Mesendoderm (in vitro differentiated cells): ENCODE data around the gene SMC3.
A peak's percentile ranks its signal among the peaks of the same experiment; 100 is the strongest.
"Not testable (repeated sequence)": the region's sequence is repeated elsewhere in the genome, so short reads cannot be mapped to it uniquely, and the experiment has no call there.

Experiments used
- DNase-seq: peaks from one replicate; pipeline ENCODE4 v3.0.0; 2013
- H2AK5ac ChIP-seq: 2 replicates; pipeline ENCODE4 v1.6.1; 2013; ENCODE audit warnings: low read length, inconsistent platforms
- H2BK120ac ChIP-seq: 2 replicates; pipeline ENCODE4 v1.6.1; 2013; ENCODE audit warnings: low read depth, mild to moderate bottlenecking, low read length, moderate library complexity, mixed read lengths
- H2BK15ac ChIP-seq: replicated peaks from 2 replicates; pipeline ENCODE4 v1.6.1; 2013; ENCODE audit warnings: low read depth, mild to moderate bottlenecking, moderate library complexity
- H2BK5ac ChIP-seq: 2 replicates; pipeline ENCODE4 v1.6.1; 2013; ENCODE audit warnings: low read length, inconsistent platforms
- H3K18ac ChIP-seq: 2 replicates; pipeline ENCODE4 v1.6.1; 2013; ENCODE audit warnings: mild to moderate bottlenecking, low read length, mixed read lengths
- H3K23ac ChIP-seq: one replicate; pipeline ENCODE4 v1.6.1; 2013; ENCODE audit warnings: low read length
- H3K27ac ChIP-seq: 2 replicates; pipeline ENCODE4 v1.5.1; 2013; ENCODE audit warnings: low read depth, mild to moderate bottlenecking, inconsistent platforms, low read length, moderate library complexity
- H3K27me3 ChIP-seq: 2 replicates; pipeline ENCODE4 v1.6.1; 2013; ENCODE audit warnings: low read length, control low read depth, mild to moderate bottlenecking, inconsistent platforms; ENCODE audit not compliant: insufficient read depth, poor library complexity
- H3K36me3 ChIP-seq: 2 replicates; pipeline ENCODE4 v1.6.1; 2013; ENCODE audit warnings: low read length, inconsistent platforms; ENCODE audit not compliant: control insufficient read depth, insufficient read depth
- H3K4ac ChIP-seq: one replicate; pipeline ENCODE4 v1.6.1; 2013; ENCODE audit warnings: low read depth, mild to moderate bottlenecking, low read length, moderate library complexity
- H3K4me1 ChIP-seq: 2 replicates; pipeline ENCODE4 v1.6.1; 2013; ENCODE audit warnings: low read depth, low read length, inconsistent platforms; ENCODE audit not compliant: control insufficient read depth
- H3K4me2 ChIP-seq: 2 replicates; pipeline ENCODE4 v1.6.1; 2013; ENCODE audit warnings: low read length
- H3K4me3 ChIP-seq: 2 replicates; pipeline ENCODE4 v1.5.1; 2013; ENCODE audit warnings: mild to moderate bottlenecking, low read length
- H3K56ac ChIP-seq: one replicate; pipeline ENCODE4 v1.6.1; 2013; ENCODE audit warnings: low read length
- H3K79me1 ChIP-seq: 2 replicates; pipeline ENCODE4 v1.6.1; 2013; ENCODE audit warnings: low read length, inconsistent platforms
- H3K79me2 ChIP-seq: 2 replicates; pipeline ENCODE4 v1.6.1; 2013; ENCODE audit warnings: mild to moderate bottlenecking, low read length; ENCODE audit not compliant: control insufficient read depth, insufficient read depth
- H3K9ac ChIP-seq: 2 replicates; pipeline ENCODE4 v1.6.1; 2013; ENCODE audit warnings: low read length, inconsistent platforms
- H4K5ac ChIP-seq: one replicate; pipeline ENCODE4 v1.6.1; 2013; ENCODE audit warnings: low read length
- H4K8ac ChIP-seq: one replicate; pipeline ENCODE4 v1.6.1; 2013; ENCODE audit warnings: low read depth, mild to moderate bottlenecking, control low read depth, low read length, moderate library complexity
- WGBS: extraction: QIAGEN DNeasy Blood & Tissue Kit; methylation state at CpG from one replicate; pipeline ENCODE4 v1.1.7; 2013; ENCODE audit warnings: low lambda C conversion rate, missing lambda C conversion rate; ENCODE audit not compliant: insufficient coverage; ENCODE audit errors: extremely low coverage; 5-methylcytosine and 5-hydroxymethylcytosine counted together

The SMC3 gene

DNA sequence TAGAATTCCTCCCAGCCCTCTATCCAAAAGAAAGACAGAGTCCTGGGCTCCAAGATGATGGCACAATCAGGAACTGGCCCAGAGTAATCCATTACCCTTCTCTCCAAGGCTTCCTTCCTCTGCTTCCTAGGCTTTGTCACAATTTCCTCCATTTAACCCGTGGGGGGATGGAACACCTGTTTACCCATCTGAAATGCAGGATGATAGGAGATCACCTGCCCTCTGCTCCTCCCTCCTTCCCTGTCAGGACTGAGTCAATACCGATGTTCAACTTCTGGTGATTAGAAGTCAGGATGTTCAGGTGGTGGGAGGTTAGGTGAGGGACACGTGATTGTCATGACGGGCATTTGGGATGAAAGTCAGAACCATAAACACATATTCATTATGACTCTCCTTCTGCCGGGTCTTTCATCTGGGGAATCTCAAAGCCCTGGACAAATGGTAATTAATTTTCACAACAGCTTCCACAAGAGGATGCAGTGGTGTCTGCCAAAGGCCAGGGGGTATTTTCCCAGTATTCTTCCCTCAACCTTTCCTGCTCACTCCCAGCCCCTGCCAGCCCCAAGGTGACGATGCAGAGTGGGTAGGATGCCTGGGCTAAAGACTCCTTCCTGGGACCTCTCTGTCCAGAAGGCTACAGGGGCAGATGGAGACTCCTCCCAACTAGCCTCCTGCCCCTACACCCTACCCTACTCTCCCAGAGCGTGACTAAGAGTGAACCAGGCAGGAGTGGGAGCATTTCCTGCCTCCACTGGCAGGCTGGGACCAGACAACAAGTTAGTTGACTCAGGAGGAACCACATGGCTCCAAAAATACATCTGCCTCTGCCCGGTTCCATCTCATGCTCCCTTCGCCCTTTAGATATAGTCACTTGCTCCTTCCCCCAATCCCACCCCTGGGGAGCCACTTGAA is 41.9 kb upstream of the SMC3 start:
- no peak overlapping the region for H3K23ac ChIP-seq
- H2BK15ac ChIP-seq: no peak overlapping the region
- H2BK120ac ChIP-seq: no peak overlapping the region
- no peaks in the 10 kb centered on the region for H3K36me3 ChIP-seq
- H2AK5ac ChIP-seq: no peak overlapping the region
- no peaks in the 10 kb centered on the region for H3K79me2 ChIP-seq
- no peak overlapping the region for H4K8ac ChIP-seq
- no peak overlapping the region for H3K27ac ChIP-seq
- no peak overlapping the region for H2BK5ac ChIP-seq
- no peak for DNase-seq
- no peaks in the 10 kb centered on the region for H3K79me1 ChIP-seq
- no peak overlapping the region for H3K4me3 ChIP-seq
- H3K56ac ChIP-seq: no peak overlapping the region
- no peak overlapping the region for H3K9ac ChIP-seq
- H3K27me3 ChIP-seq: no peaks in the 10 kb centered on the region
- no peak overlapping the region for H3K18ac ChIP-seq
- no CpG with 5 or more reads among the region's 9 CpGs for WGBS
- peaks cover 12% of the 10 kb centered on the region for H3K4me1 ChIP-seq
- H3K4me2 ChIP-seq: no peak overlapping the region
- no peak overlapping the region for H4K5ac ChIP-seq
- H3K4ac ChIP-seq: no peak overlapping the region

DNA sequence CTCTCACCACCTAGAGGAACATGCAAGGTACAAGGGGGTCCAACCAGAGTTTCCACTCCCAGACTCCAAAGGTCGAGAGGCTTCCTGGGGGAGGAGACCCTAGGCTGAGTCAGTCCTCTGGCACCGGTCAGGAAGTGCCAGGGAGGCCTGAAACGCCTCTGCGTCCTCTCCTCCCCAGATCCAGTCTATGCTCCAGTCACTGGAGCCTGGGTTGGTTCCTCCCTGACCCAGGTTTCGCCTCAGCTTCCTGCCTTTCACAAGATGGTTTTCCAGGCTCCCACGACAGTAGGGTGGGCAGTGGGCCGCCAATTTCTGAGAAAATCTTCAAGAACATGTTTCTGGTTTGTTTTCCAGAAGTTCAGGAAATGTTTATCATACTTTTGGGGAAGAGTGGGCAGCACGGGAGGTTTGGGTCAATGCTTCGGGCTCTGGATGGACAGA is 39.7 kb upstream of the SMC3 start:
- peaks cover 14% of the 10 kb centered on the region for H3K4me1 ChIP-seq
- H3K9ac ChIP-seq: no peak overlapping the region
- H2BK5ac ChIP-seq: no peak overlapping the region
- no peaks in the 10 kb centered on the region for H3K27me3 ChIP-seq
- no peak overlapping the region for H3K4me3 ChIP-seq
- DNase-seq: no peak
- peak overlapping the region; percentile 7 for H3K18ac ChIP-seq
- H2AK5ac ChIP-seq: no peak overlapping the region
- no peaks in the 10 kb centered on the region for H3K79me2 ChIP-seq
- no peak overlapping the region for H4K8ac ChIP-seq
- H2BK15ac ChIP-seq: no peak overlapping the region
- no peak overlapping the region for H3K56ac ChIP-seq
- H3K4ac ChIP-seq: peak overlapping the region; percentile 85
- H2BK120ac ChIP-seq: peak overlapping the region; percentile 3
- no peak overlapping the region for H3K23ac ChIP-seq
- no peaks in the 10 kb centered on the region for H3K79me1 ChIP-seq
- no CpG with 5 or more reads among the region's 9 CpGs for WGBS
- H3K27ac ChIP-seq: no peak overlapping the region
- H3K4me2 ChIP-seq: no peak overlapping the region
- H4K5ac ChIP-seq: no peak overlapping the region
- H3K36me3 ChIP-seq: no peaks in the 10 kb centered on the region

DNA sequence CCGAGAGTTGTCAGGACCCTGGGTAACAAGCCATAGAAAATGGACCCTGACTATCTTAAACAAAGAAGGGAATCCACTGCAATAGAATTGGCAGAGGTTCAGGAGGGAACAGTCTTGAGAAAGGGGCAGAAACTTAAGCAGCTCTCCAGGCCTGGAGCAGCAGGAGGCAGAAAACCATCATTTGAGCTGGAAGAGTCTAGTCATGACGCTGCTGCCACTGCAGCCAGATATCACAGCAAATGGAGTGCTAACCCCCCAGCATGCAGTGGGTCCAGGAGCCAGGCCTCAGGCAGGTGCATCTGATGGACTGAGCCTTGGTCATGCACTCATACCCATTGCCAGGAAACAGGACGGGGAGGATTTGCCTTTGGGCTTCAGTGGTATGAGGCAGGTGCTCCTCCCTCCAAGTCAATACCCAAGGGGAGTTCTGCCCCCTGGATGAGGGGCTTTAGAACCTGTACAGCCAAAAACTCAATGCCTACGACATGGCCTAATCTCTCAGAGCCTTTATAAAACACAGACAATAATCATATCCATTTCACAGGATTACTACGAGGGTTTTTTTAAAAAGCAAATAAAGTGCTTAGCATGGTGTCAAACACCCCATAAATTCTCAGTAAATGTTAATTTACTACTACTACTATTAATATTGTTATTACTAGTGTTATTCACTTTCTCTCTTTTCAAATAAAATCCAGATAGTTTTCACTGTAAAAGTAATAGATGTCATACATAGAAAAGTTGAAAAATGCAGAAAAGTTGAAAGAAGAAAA is 39.1 kb upstream of the SMC3 start:
- Histone ChIP-seq H3K56ac (peak overlapping the region; percentile 22), H3K4me1 (peaks cover 16% of the 10 kb centered on the region), H3K9ac (no peak overlapping the region), H2BK120ac (peak overlapping the region; percentile 3), H3K18ac (peak overlapping the region; percentile 33), H3K79me2 (no peaks in the 10 kb centered on the region), H2BK5ac (no peak overlapping the region), H3K23ac (no peak overlapping the region), H2AK5ac (peak overlapping the region; percentile 76), H2BK15ac (peak overlapping the region; percentile 5), H3K4ac (peak overlapping the region; percentile 85), H3K4me3 (no peak overlapping the region), H3K36me3 (no peaks in the 10 kb centered on the region), H3K4me2 (no peak overlapping the region), H3K27ac (no peak overlapping the region), H3K27me3 (no peaks in the 10 kb centered on the region), H4K5ac (no peak overlapping the region), H3K79me1 (no peaks in the 10 kb centered on the region), H4K8ac (no peak overlapping the region)
- DNase-seq: no peak
- WGBS: no CpG with 5 or more reads among the region's 5 CpGs

GRCh38 chr10:110528997-110529524 is 38.4 kb upstream of the SMC3 start:
- H3K9ac ChIP-seq: peak overlapping the region; percentile 23
- H4K5ac ChIP-seq, H2BK120ac ChIP-seq, H3K79me2 ChIP-seq, H3K36me3 ChIP-seq, H2AK5ac ChIP-seq, H3K4me3 ChIP-seq, H3K79me1 ChIP-seq, H3K4me2 ChIP-seq, DNase-seq, H2BK15ac ChIP-seq, H3K4ac ChIP-seq, H4K8ac ChIP-seq, H3K23ac ChIP-seq, H3K27me3 ChIP-seq: not testable (repeated sequence)
- H3K18ac ChIP-seq: peak overlapping the region; percentile 71
- H2BK5ac ChIP-seq: peak overlapping the region; percentile 90
- WGBS: no CpG with 5 or more reads among the region's 8 CpGs
- H3K56ac ChIP-seq: peak overlapping the region; percentile 65
- H3K27ac ChIP-seq: peak overlapping the region; percentile 59
- H3K4me1 ChIP-seq: peaks cover 16% of the 10 kb centered on the region

DNA sequence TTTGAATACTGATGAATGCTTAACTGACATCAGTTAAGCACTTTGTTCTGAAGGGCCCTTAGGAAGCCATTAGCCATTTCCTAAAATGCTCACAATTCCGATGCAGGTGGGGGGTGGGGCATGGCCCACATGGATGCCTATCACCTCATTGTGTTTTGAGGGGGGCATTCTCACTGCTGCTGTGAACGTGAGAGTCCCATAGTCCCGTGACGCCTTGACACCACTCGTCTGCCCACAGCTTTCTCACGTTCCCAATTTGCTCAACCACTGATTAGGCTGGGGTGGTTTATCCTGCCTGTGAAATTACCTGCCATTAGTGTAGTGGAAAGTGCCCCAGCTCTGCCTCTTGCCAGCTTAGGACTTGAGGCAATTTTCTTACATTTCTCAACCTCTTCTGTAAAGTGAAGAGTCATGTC is 37.9 kb upstream of the SMC3 start:
- no peaks in the 10 kb centered on the region for H3K36me3 ChIP-seq
- peak overlapping the region; percentile 46 for H3K56ac ChIP-seq
- whole genome bisulfite sequencing: no CpG with 5 or more reads among the region's 6 CpGs
- no peak overlapping the region for H4K5ac ChIP-seq
- no peak overlapping the region for H3K4me2 ChIP-seq
- H2BK15ac ChIP-seq: peak overlapping the region; percentile 75
- H2BK120ac ChIP-seq: peak overlapping the region; percentile 73
- H2BK5ac ChIP-seq: peak overlapping the region; percentile 87
- peak overlapping the region; percentile 10 for H3K9ac ChIP-seq
- DNase-seq: peak; percentile 90
- H3K79me1 ChIP-seq: no peaks in the 10 kb centered on the region
- H3K23ac ChIP-seq: no peak overlapping the region
- H3K4me3 ChIP-seq: no peak overlapping the region
- H3K4me1 ChIP-seq: peaks cover 16% of the 10 kb centered on the region
- H4K8ac ChIP-seq: no peak overlapping the region
- no peak overlapping the region for H2AK5ac ChIP-seq
- peak overlapping the region; percentile 59 for H3K27ac ChIP-seq
- no peaks in the 10 kb centered on the region for H3K27me3 ChIP-seq
- peak overlapping the region; percentile 71 for H3K18ac ChIP-seq
- H3K4ac ChIP-seq: peak overlapping the region; percentile 46
- H3K79me2 ChIP-seq: no peaks in the 10 kb centered on the region
